HEK293 (cell line): ENCODE measurements around the gene MDN1.
A peak's percentile ranks its signal among the peaks of the same experiment; 100 is the strongest.

Experiments
- BCL6B ChIP-seq: fragments of 450-650 bp; formaldehyde crosslinking; IDR thresholded peaks from 2 replicates; pipeline ENCODE4 v1.5.1; 2017; ENCODE audit warnings: missing biosample characterization, missing genetic modification characterization
- EGR2 ChIP-seq: fragments of 450-650 bp; formaldehyde crosslinking; IDR thresholded peaks from 2 replicates; pipeline ENCODE4 v1.5.1; 2016; ENCODE audit warnings: low read depth, missing biosample characterization, missing genetic modification characterization
- GLIS2 ChIP-seq: fragments of 450-650 bp; formaldehyde crosslinking; IDR thresholded peaks from 2 replicates; pipeline ENCODE4 v1.5.1; 2016; ENCODE audit warnings: missing biosample characterization, missing genetic modification characterization
- HIC1 ChIP-seq: fragments of 450-650 bp; formaldehyde crosslinking; IDR thresholded peaks from 2 replicates; pipeline ENCODE4 v1.5.1; 2016; ENCODE audit warnings: missing biosample characterization, missing genetic modification characterization
- KLF7 ChIP-seq: fragments of 450-650 bp; formaldehyde crosslinking; IDR thresholded peaks from 2 replicates; pipeline ENCODE4 v1.5.1; 2016; ENCODE audit warnings: missing biosample characterization, missing genetic modification characterization, borderline replicate concordance
- PRDM6 ChIP-seq: fragments of 450-650 bp; formaldehyde crosslinking; IDR thresholded peaks from 2 replicates; pipeline ENCODE4 v1.5.1; 2017; ENCODE audit warnings: missing biosample characterization, missing genetic modification characterization
- REST ChIP-seq: fragments of 450-650 bp; formaldehyde crosslinking; IDR thresholded peaks from 2 replicates; pipeline ENCODE4 v1.5.1; 2016; ENCODE audit warnings: missing biosample characterization, missing genetic modification characterization
- SALL2 ChIP-seq: fragments of 450-650 bp; formaldehyde crosslinking; IDR thresholded peaks from 2 replicates; pipeline ENCODE4 v1.5.0; 2017; ENCODE audit warnings: missing biosample characterization, mild to moderate bottlenecking, missing genetic modification characterization, borderline replicate concordance
- ZBTB1 ChIP-seq: fragments of 450-650 bp; formaldehyde crosslinking; IDR thresholded peaks from 2 replicates; pipeline ENCODE4 v1.5.1; 2016; ENCODE audit warnings: missing biosample characterization, missing genetic modification characterization
- ZBTB10 ChIP-seq: fragments of 450-650 bp; formaldehyde crosslinking; IDR thresholded peaks from 2 replicates; pipeline ENCODE4 v1.5.1; 2016; ENCODE audit warnings: missing biosample characterization, missing genetic modification characterization
- ZBTB49 ChIP-seq: fragments of 450-650 bp; formaldehyde crosslinking; IDR thresholded peaks from 2 replicates; pipeline ENCODE4 v1.5.1; 2016; ENCODE audit warnings: missing biosample characterization, missing genetic modification characterization, low read depth
- ZFP41 ChIP-seq: fragments of 450-650 bp; formaldehyde crosslinking; IDR thresholded peaks from 2 replicates; pipeline ENCODE4 v1.5.1; 2016; ENCODE audit warnings: missing biosample characterization, missing genetic modification characterization, borderline replicate concordance
- ZNF114 ChIP-seq: fragments of 450-650 bp; formaldehyde crosslinking; IDR thresholded peaks from 2 replicates; pipeline ENCODE4 v1.5.0; 2017; ENCODE audit warnings: missing biosample characterization, missing genetic modification characterization
- ZNF157 ChIP-seq: fragments of 450-650 bp; formaldehyde crosslinking; IDR thresholded peaks from 2 replicates; pipeline ENCODE4 v1.5.1; 2016; ENCODE audit warnings: missing biosample characterization, missing genetic modification characterization
- ZNF18 ChIP-seq: fragments of 450-650 bp; formaldehyde crosslinking; IDR thresholded peaks from 2 replicates; pipeline ENCODE4 v1.5.1; 2016; ENCODE audit warnings: missing biosample characterization, missing genetic modification characterization
- ZNF23 ChIP-seq: fragments of 450-650 bp; formaldehyde crosslinking; IDR thresholded peaks from 2 replicates; pipeline ENCODE4 v1.5.1; 2016; ENCODE audit warnings: missing biosample characterization, missing genetic modification characterization, borderline replicate concordance
- ZNF280C ChIP-seq: fragments of 450-650 bp; formaldehyde crosslinking; IDR thresholded peaks from 2 replicates; pipeline ENCODE4 v1.5.1; 2016; ENCODE audit warnings: missing biosample characterization, missing genetic modification characterization
- ZNF391 ChIP-seq: fragments of 450-650 bp; formaldehyde crosslinking; IDR thresholded peaks from 2 replicates; pipeline ENCODE4 v1.5.1; 2016; ENCODE audit warnings: low read depth, missing biosample characterization, missing genetic modification characterization, borderline replicate concordance
- ZNF585B ChIP-seq: fragments of 450-650 bp; formaldehyde crosslinking; IDR thresholded peaks from 2 replicates; pipeline ENCODE4 v1.5.1; 2016; ENCODE audit warnings: missing biosample characterization, missing genetic modification characterization
- ZNF837 ChIP-seq: fragments of 450-650 bp; formaldehyde crosslinking; IDR thresholded peaks from 2 replicates; pipeline ENCODE4 v1.5.1; 2016; ENCODE audit warnings: missing biosample characterization, missing genetic modification characterization

Gene MDN1

GRCh38 chr6:89830170-89830809 is 10.7 kb upstream of the MDN1 start (continued):
- no peak for TF ChIP-seq REST (tag by site-specific recombination)
- TF ChIP-seq ZBTB1: no peak
- TF ChIP-seq ZNF585B: no peak
- TF ChIP-seq HIC1: no peak
- TF ChIP-seq ZNF280C: no peak
- TF ChIP-seq ZNF114 (tag by site-specific recombination): no peak
- no peak for TF ChIP-seq ZNF837 (tag by site-specific recombination)
- TF ChIP-seq ZBTB10 (tag by site-specific recombination): no peak
- no peak for TF ChIP-seq ZBTB49
- no peak for TF ChIP-seq ZNF23 (tag by site-specific recombination)
- no peak for TF ChIP-seq SALL2 (tag by site-specific recombination)
- no peak for TF ChIP-seq ZFP41 (tag by site-specific recombination)
- TF ChIP-seq ZNF18 (tag by site-specific recombination): no peak
- no peak for TF ChIP-seq KLF7 (tag by site-specific recombination)
- TF ChIP-seq GLIS2: peak; percentile 5; the same call in 1 of the 2 replicates
- TF ChIP-seq ZNF157 (tag by site-specific recombination): no peak
- no peak for TF ChIP-seq PRDM6 (tag by site-specific recombination)
- TF ChIP-seq ZNF391 (tag by site-specific recombination): 0 out of 2 replicates have a peak, but pooled peaks have one; percentile 8
- TF ChIP-seq BCL6B (tag by site-specific recombination): no peak
- no peak for TF ChIP-seq EGR2
